Stimulated activated CD4-positive, alpha-beta T cell treated with anti-CD3 and anti-CD28 coated beads, Interleukin-2, amount 100 ng/mL, for 4 hours (primary cell): ENCODE results near the gene PLD5.

ENCODE experiments used
- DNase-seq: peaks from one replicate; pipeline ENCODE4 v3.0.0-alpha.2; 2020; ENCODE audit warnings: low read depth

PLD5 gene

DNA sequence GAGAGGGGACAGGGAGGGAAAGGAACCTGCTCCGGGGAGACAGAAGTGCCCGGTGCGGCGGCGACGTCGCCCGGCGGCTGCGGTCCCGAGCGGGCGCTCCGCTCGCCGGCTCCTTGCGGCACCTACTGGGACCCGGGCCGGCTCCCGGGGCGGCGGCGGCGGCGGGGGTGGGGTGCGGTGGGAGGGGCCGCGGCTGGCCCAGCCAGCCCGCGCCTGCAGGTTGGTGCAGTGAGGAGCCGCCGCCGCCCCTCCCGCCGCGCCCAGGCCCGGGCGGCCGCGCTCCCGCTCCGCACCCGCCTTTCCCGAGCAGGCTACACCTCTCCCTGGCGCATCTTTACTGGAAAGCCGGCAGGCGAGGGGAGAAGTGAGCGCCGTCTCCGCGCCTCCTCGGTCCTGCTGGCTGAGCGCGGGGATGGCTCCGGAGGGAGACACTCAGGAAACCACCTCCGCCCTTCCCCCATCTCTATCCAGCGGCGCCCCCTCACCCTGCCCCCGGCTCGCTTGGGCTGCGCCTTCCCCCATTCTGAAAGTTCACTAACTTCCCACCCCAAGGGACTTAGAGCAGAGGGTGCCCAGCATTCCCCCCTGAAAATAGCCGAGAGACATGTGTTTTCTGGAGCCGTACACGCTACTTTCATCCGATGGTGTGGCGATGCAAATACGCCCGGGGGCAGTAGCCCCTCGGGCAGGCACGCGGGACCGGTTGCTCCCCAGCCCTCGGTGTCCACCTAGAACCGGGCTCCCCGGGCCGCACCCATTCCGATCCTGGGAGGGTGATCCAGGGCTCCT, at the start of gene PLD5:
Gene PLD5 (minus strand): TSS at position 127 of the 789 bp plus-strand sequence.
- DNase-seq, result no peak

- no peak for DNase-seq
These were observed 45.4 kb upstream of the PLD5 start for GRCh38 chr1:242569867-242570266.

GRCh38 chr1:242568666-242569065, 44.2 kb upstream of the PLD5 start:
- no peak for DNase-seq

DNA sequence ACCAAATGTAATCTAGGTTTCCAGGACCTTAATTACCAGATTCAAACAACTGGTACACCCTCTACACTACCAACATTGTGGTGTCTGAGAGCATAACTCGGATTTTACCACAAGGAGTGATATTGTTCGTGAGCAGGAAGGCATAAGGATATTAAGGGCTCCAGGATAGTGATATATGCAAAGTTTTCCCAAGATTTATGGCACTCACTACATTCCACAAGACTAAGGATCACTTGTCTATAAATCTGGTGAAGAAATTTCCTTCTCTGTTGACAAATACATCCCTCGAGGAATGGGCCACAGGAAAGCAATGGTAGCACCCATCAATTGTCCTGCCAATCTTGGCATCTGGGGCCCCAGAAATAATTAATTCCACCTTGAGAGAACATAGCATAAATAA, 43.1 kb upstream of the PLD5 start:
- DNase-seq, result no peak

- DNase-seq, result no peak
These were observed 32.3 kb upstream of the PLD5 start for GRCh38 chr1:242556759-242557158.

DNA sequence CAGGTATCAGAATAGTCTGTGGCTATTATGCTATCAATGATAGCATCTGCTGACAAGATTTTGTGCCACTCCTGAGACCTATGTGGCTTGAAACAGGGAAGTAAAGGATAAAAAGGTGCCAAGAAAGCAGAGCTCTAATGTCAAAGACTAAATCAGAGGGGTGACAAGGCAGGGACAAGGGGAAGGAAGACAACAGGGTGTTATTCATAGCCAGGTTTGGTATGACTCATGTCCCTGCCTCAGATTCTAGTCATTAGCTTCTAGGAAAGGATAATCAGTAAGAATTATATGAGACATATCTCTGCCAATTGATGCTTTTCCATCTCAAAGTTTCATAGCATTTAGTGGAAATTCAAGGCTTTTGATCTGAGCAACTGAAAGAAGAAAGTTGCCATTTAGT, 31.8 kb upstream of the PLD5 start:
- DNase-seq, result no peak

DNA sequence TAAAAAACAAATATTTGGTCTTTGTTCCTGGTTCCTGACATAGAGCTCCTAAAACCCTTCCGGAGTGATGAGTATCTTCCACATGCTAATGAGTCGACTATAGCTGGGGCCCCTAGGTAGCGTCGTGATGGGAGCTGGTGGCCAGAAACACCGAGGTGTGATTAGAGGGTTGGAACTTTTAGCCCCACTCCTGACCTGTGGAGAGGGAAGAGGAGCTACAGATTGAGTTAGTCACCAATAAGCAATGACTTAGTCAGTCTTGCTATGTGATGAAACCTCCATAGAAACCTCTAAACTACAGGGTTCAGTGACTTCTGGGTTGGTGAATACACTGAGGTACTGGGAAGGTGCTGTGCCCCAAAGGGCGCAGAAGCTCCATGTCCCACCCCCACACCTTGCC, 30.1 kb upstream of the PLD5 start:
- DNase-seq, result no peak

DNA sequence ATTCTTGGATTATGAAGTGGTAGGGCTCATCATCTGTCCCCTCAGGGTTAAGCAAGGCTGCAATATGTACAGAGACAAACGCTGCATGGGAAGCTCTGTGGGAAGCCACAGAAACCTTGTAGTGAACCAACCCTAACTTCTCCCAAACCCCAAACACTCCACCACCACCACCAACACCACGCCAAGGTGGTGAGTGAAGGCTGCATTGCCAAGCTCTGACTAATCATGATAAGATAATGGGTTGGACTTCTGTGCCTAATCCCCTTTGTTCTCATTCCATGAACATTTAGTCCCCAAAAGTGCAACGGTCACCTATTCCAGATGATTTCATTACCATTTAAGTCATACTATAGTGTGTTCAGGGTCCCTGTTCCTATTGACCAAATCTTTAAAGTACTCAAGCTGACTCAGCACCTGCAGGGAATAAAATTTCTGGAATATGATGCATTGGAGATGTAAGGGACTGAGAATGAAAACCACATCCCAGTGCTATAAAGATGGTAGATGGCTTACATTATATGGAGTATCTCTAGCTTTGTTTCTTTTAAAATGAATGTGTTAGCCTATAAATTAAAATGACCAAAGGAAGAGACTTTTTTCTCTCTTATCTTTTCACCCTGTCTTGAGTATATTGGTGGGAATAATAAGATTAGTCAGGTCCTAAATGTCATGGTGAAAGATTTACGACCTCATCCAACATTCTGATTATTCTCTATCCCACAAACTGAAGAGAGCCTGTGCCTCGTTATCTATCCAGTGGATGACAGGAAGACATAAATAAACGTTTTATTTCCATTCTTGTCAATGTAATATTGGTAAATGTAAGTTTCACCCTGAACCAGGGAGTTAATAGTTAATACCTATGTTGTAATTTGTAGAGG, 22.6 kb upstream of the PLD5 start:
- no peak for DNase-seq

- no peak for DNase-seq
These were observed 21.9 kb upstream of the PLD5 start for GRCh38 chr1:242546441-242546840.

GRCh38 chr1:242544071-242544470, 19.6 kb upstream of the PLD5 start:
- DNase-seq, result no peak

- DNase-seq, result no peak
These were observed 17.8 kb upstream of the PLD5 start for GRCh38 chr1:242542271-242542670.

- DNase-seq, result no peak
These were observed 11.5 kb upstream of the PLD5 start for GRCh38 chr1:242535986-242536385.

GRCh38 chr1:242534753-242535152, 10.3 kb upstream of the PLD5 start:
- DNase-seq, result no peak

DNA sequence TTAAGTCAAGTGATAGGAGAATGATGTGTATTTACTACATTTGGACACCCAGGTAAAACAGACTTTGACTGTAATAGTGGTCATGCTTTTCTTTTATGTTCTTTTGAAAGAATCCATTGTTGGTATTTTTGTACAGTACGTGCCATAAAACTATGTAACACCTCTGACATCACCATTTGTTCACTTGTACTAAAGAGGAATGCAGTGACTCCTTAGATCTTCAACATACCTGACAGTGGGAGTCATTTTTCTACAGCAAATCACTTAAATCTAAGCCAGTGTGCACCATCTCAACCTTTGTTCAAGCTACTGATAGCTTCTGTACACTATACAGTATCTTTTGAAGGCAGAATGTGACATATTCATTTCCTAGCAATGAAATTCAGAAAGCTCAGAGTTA, 6.3 kb upstream of the PLD5 start:
- no peak for DNase-seq

GRCh38 chr1:242525769-242526168, 1.3 kb upstream of the PLD5 start:
- DNase-seq, result no peak

DNA sequence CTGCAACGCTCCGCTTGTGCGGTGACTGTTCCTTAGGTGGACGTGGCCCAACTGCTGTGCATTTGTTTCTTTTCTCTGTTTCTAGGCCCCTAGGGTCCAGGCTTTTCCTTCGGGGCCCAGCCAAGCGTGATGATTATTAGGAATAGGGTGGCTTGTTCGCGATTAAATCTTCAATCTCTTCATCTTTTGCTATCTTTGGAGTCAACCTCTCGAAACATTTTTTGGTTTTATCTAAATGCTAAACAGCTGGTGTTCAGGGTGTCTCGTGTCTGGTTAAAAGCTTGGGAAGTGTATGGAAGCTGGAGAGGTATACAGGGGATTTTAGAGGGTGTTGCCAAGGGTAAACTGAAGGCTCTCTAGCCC, 844 bp upstream of the PLD5 start:
- no peak for DNase-seq

GRCh38 chr1:242523719-242524570, 552 bp downstream of the PLD5 start:
- DNase-seq, result no peak

DNA sequence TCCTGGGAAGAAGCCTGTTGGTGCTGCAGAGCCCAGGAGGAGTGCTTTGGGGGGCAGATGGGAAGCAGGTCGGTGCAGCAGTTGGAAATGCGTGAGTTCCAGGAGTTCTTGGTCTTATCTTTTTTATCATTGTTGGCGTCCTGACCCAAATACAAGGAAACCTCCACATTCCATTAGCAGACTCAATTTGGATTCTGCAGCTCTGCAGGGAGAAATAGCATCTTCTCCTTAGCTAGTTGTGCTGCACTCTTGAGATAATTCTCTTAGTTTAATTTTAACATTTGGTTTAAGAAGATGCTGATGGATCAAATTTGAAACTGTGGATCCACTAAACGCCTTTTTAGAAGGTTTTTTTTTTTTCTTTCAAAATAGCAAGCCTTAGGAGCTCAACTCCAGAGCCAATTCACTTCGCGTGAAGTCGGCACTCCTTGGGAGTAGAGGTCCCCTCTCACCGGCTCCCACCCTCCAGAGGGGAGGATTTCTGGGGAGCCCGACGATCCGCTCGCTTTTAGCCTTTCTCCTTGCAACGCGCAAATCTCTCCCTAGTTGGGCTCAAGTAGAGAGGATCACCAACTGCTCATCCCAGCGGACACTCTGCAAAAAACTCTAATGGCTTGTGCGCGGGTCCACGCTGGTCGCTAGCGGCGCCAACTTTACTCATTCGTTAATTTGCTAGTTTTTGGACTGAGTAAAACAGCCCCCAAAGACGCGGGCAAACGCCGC, 1.3 kb downstream of the PLD5 start:
- DNase-seq, result no peak

- no peak for DNase-seq
These were observed 2.1 kb downstream of the PLD5 start for GRCh38 chr1:242522304-242522945.

DNA sequence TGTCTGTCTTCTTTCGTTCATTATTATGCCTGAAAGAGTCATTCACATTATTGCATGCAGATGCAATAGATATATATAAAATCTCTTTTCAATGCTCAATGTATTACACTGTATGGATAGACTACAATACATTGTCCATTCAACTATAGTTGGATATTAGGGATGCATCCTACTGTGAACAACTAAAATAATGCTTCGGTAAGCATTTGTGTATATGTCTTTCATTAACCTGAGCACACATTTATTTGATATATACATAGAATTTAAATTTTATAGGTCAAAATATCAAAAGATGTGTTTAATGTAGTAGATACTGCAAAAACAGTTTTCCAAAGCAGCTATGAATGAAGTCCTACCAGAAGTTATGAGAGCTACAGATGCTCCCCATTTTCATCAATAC, 8.9 kb downstream of the PLD5 start:
- no peak for DNase-seq

DNA sequence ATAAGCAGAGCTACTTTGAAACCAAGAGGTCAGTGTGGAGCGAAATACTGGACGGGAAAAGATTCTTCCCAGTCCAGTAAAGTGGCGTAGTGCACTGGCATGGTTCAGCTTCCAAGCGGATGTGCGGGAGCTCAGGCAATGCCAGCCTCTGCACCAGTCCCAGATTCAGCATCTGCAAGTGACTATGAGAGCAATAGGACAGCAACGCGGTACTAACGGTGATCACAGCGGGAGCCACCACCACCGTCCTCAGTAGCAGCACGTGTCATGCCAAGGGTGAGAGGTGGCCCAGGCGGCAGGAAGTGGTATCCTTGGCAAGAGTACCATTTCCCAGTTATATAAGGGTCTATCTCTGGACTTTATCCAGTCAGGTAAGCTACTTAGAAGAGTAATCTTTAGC, 17.8 kb downstream of the PLD5 start:
- DNase-seq, result no peak
